H9 (cell line): Measurements from ENCODE around the gene SETBP1. TPM values are rescaled to one million over a fixed set of nuclear protein-coding genes. Genes with fewer than 3 reads are reported as not detected.

Experiments
- DNase-seq: peaks from one replicate; pipeline ENCODE4 v3.0.0-alpha.2; 2017
- H2AFZ ChIP-seq: one replicate; pipeline ENCODE4 v1.6.1; 2013; ENCODE audit warnings: mild to moderate bottlenecking, low read length, control low read depth, moderate library complexity
- H2AK5ac ChIP-seq: 2 replicates; pipeline ENCODE4 v1.6.1; 2013; ENCODE audit warnings: low read length, control low read depth, mixed read lengths; ENCODE audit not compliant: insufficient read length
- H2BK120ac ChIP-seq: one replicate; pipeline ENCODE4 v1.6.1; 2013; ENCODE audit warnings: low read depth, mild to moderate bottlenecking, low read length, control low read depth, inconsistent platforms; ENCODE audit not compliant: poor library complexity, severe bottlenecking
- H2BK12ac ChIP-seq: 2 replicates; pipeline ENCODE4 v1.6.1; 2013; ENCODE audit warnings: low read length, control low read depth, mixed read lengths, low read depth; ENCODE audit not compliant: insufficient read length
- H2BK15ac ChIP-seq: 2 replicates; pipeline ENCODE4 v1.6.1; 2013; ENCODE audit warnings: low read depth, low read length, control low read depth
- H2BK20ac ChIP-seq: one replicate; pipeline ENCODE4 v1.6.1; 2013; ENCODE audit warnings: low read depth, mild to moderate bottlenecking, low read length, control low read depth, inconsistent platforms; ENCODE audit not compliant: poor library complexity, severe bottlenecking
- H2BK5ac ChIP-seq: 2 replicates; pipeline ENCODE4 v1.6.1; 2013; ENCODE audit warnings: low read length, control low read depth, mixed read lengths; ENCODE audit not compliant: insufficient read length
- H3K14ac ChIP-seq: 2 replicates; pipeline ENCODE4 v1.6.1; 2013; ENCODE audit warnings: low read length, control low read depth; ENCODE audit not compliant: insufficient read depth
- H3K18ac ChIP-seq: 2 replicates; pipeline ENCODE4 v1.6.1; 2013; ENCODE audit warnings: low read depth, mild to moderate bottlenecking, mixed read lengths, low read length, control low read depth; ENCODE audit not compliant: insufficient read length
- H3K23ac ChIP-seq: 2 replicates; pipeline ENCODE4 v1.6.1; 2013; ENCODE audit warnings: low read length, control low read depth, mixed read lengths, low read depth; ENCODE audit not compliant: insufficient read length
- H3K23me2 ChIP-seq: 2 replicates; pipeline ENCODE4 v1.6.1; 2013; ENCODE audit warnings: low read depth, mild to moderate bottlenecking, mixed read lengths, low read length, control low read depth; ENCODE audit not compliant: insufficient read length, poor library complexity, severe bottlenecking
- H3K27ac ChIP-seq: 2 replicates; pipeline ENCODE4 v1.5.1; 2013; ENCODE audit warnings: low read length, control low read depth, mixed read lengths, low read depth; ENCODE audit not compliant: insufficient read length
- H3K27me3 ChIP-seq: 2 replicates; pipeline ENCODE4 v1.6.1; 2013; ENCODE audit warnings: low read length, control low read depth, inconsistent platforms; ENCODE audit not compliant: insufficient read depth
- H3K4ac ChIP-seq: 2 replicates; pipeline ENCODE4 v1.6.1; 2013; ENCODE audit warnings: low read depth, mild to moderate bottlenecking, control low read depth, inconsistent platforms, low read length, moderate library complexity
- H3K4me1 ChIP-seq: 2 replicates; pipeline ENCODE4 v1.6.1; 2013; ENCODE audit warnings: low read length, control low read depth, inconsistent platforms; ENCODE audit not compliant: insufficient read depth
- H3K4me2 ChIP-seq: 2 replicates; pipeline ENCODE4 v1.6.1; 2013; ENCODE audit warnings: low read length, control low read depth, mixed read lengths; ENCODE audit not compliant: insufficient read length, insufficient read depth
- H3K56ac ChIP-seq: 2 replicates; pipeline ENCODE4 v1.6.1; 2013; ENCODE audit warnings: low read depth, mild to moderate bottlenecking, mixed read lengths, low read length, control low read depth; ENCODE audit not compliant: insufficient read length
- H3K79me1 ChIP-seq: 2 replicates; pipeline ENCODE4 v1.6.1; 2013; ENCODE audit warnings: low read depth, mild to moderate bottlenecking, moderate library complexity, low read length, control low read depth, inconsistent platforms; ENCODE audit not compliant: insufficient read depth, poor library complexity, severe bottlenecking
- H3K79me2 ChIP-seq: 2 replicates; pipeline ENCODE4 v1.6.1; 2013; ENCODE audit warnings: low read length, control low read depth, inconsistent platforms; ENCODE audit not compliant: insufficient read depth
- H3K9ac ChIP-seq: 2 replicates; pipeline ENCODE4 v1.6.1; 2013; ENCODE audit warnings: low read length, control low read depth, mixed read lengths; ENCODE audit not compliant: insufficient read length; ENCODE audit errors: extremely low read depth
- H3K9me3 ChIP-seq: one replicate; pipeline ENCODE4 v1.6.1; 2013; ENCODE audit warnings: low read depth, low read length, inconsistent platforms; ENCODE audit not compliant: control insufficient read depth
- H3T11ph ChIP-seq: one replicate; pipeline ENCODE4 v1.6.1; 2013; ENCODE audit warnings: mild to moderate bottlenecking, low read length, control low read depth, inconsistent platforms
- H4K20me1 ChIP-seq: one replicate; pipeline ENCODE4 v1.6.1; 2013; ENCODE audit not compliant: control insufficient read depth, insufficient read length, insufficient read depth
- H4K5ac ChIP-seq: 2 replicates; pipeline ENCODE4 v1.6.1; 2013; ENCODE audit warnings: low read depth, mild to moderate bottlenecking, mixed read lengths, low read length, control low read depth; ENCODE audit not compliant: insufficient read length
- H4K8ac ChIP-seq: replicated peaks from 2 replicates; pipeline ENCODE4 v1.6.1; 2013; ENCODE audit warnings: low read length, control low read depth, mixed read lengths, low read depth; ENCODE audit not compliant: insufficient read length
- H4K91ac ChIP-seq: 2 replicates; pipeline ENCODE4 v1.6.1; 2013; ENCODE audit warnings: low read depth, mild to moderate bottlenecking, moderate library complexity, mixed read lengths, low read length, control low read depth; ENCODE audit not compliant: insufficient read length
- H3K27ac Mint-ChIP-seq, 3 experiments: 2 replicates in 2 of 3; 3 replicates in 1 of 3; pipeline ENCODE4 v1.8.0; 2020 to 2021; ENCODE audit warnings: mixed read lengths in 3 of 3, mild to moderate bottlenecking in 1 of 3, moderate library complexity in 1 of 3
- H3K27me3 Mint-ChIP-seq: 2 replicates; pipeline ENCODE4 v1.8.0; 2021; ENCODE audit warnings: low read depth, mild to moderate bottlenecking, moderate library complexity, mixed read lengths
- H3K36me3 Mint-ChIP-seq, 3 experiments: 2 replicates in 2 of 3; 3 replicates in 1 of 3; pipeline ENCODE4 v1.8.0; 2020 to 2021; ENCODE audit warnings: low read depth in 3 of 3, mixed read lengths in 3 of 3; ENCODE audit not compliant: insufficient read depth in 1 of 3
- H3K4me1 Mint-ChIP-seq, 2 experiments: 2 replicates each; pipeline ENCODE4 v1.8.0; 2020; ENCODE audit warnings: mixed read lengths in 2 of 2
- H3K4me3 Mint-ChIP-seq, 2 experiments: 2 replicates in 1 of 2; 3 replicates in 1 of 2; pipeline ENCODE4 v1.8.0; 2020 to 2021; ENCODE audit warnings: mild to moderate bottlenecking in 2 of 2, mixed read lengths in 2 of 2, moderate library complexity in 1 of 2
- H3K9me3 Mint-ChIP-seq, 2 experiments: 2 replicates in 1 of 2; 3 replicates in 1 of 2; pipeline ENCODE4 v1.8.0; 2020; ENCODE audit warnings: mild to moderate bottlenecking in 2 of 2, mixed read lengths in 2 of 2, moderate library complexity in 1 of 2
- WGBS: extraction: QIAGEN DNeasy Blood & Tissue Kit; methylation state at CpG from one replicate; pipeline ENCODE4 v1.1.7; 2013; ENCODE audit warnings: missing lambda C conversion rate, low lambda C conversion rate, mixed read lengths; ENCODE audit not compliant: insufficient read length; ENCODE audit errors: extremely low coverage; 5-methylcytosine and 5-hydroxymethylcytosine counted together
- total RNA-seq: library from RNA; stranded (reverse); gene quantifications from 2 replicates; pipeline ENCODE4 v1.2.1, GENCODE V29; 2021
- TF ChIP-seq, protein P1 (sequence below): fragments of 200-600 bp; sonication (generic); conservative IDR thresholded peaks from 3 replicates; pipeline ENCODE4 v1.8.0; 2021; ENCODE audit warnings: antibody characterized with exemption, mild to moderate bottlenecking

Gene SETBP1
- total RNA-seq, 1 experiment from 2014 or later, result 4.6 TPM

DNA sequence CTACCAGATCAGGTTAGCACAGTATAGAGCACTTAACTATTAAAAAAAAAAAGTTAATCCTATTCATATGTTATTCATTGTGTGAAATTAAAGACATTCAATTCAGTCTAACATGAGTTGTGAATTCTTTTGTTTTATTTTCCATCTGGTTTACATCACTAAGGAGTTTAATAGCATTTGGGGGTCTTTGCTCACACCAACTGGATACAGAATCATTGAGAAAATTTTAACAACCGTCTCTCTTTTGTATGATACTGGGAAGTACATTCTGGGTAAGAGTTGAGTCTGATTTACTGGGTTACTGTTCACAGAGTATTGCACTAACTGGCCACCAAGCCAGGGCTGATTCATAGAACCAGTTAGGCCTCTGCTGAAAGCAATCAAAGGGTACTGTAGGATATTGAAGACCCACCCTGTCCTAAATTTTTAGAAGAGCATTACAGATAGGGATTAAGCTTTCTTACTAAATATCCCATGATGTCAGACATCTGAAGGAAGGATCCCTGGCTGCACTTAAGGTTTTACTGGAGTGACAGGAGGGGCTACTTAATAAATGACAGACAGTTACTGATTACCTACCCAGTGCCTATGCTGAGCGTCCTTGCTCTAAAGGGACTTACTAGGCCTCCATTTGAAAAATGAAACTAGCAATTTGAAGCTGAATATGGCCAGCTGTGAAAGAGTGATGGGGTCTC, 387.9 kb downstream of the SETBP1 start:
- no peak overlapping the region for H3K27ac ChIP-seq
- no peak overlapping the region for H3K9ac ChIP-seq
- no peaks in the 10 kb centered on the region for H3K79me1 ChIP-seq
- no peak overlapping the region for H3K4ac ChIP-seq
- H2BK15ac ChIP-seq, result no peak overlapping the region
- no peaks in the 10 kb centered on the region for H4K20me1 ChIP-seq
- H4K8ac ChIP-seq, result no peak overlapping the region
- H3T11ph ChIP-seq, result no peak overlapping the region
- no peak overlapping the region for H3K18ac ChIP-seq
- DNase-seq, result no peak
- H3K9me3 ChIP-seq, result no peaks in the 10 kb centered on the region
- H2BK12ac ChIP-seq, result no peak overlapping the region
- no peak overlapping the region for H3K14ac ChIP-seq
- no peak overlapping the region for H2AFZ ChIP-seq
- Mint-ChIP-seq H3K27ac (no peak overlapping the region), H3K9me3 (no peaks in the 10 kb centered on the region), H3K27me3 (no peaks in the 10 kb centered on the region; the same call in 1 of the 2 replicates), H3K4me3 (no peak overlapping the region), H3K4me1 (no peaks in the 10 kb centered on the region), H3K36me3 (peaks cover 0 to 5% (median 3%) of the 10 kb centered on the region in 3 experiments; a peak in 2 of 7 replicates)
- no peak overlapping the region for H2BK120ac ChIP-seq
- no peak overlapping the region for H3K56ac ChIP-seq
- no peak overlapping the region for H3K4me2 ChIP-seq
- H2AK5ac ChIP-seq, result no peak overlapping the region
- H3K23ac ChIP-seq, result no peak overlapping the region
- H3K4me1 ChIP-seq, result no peaks in the 10 kb centered on the region
- H2BK5ac ChIP-seq, result no peak overlapping the region
- no CpG with 5 or more reads among the region's 2 CpGs for WGBS
- TF ChIP-seq, protein P1, sequence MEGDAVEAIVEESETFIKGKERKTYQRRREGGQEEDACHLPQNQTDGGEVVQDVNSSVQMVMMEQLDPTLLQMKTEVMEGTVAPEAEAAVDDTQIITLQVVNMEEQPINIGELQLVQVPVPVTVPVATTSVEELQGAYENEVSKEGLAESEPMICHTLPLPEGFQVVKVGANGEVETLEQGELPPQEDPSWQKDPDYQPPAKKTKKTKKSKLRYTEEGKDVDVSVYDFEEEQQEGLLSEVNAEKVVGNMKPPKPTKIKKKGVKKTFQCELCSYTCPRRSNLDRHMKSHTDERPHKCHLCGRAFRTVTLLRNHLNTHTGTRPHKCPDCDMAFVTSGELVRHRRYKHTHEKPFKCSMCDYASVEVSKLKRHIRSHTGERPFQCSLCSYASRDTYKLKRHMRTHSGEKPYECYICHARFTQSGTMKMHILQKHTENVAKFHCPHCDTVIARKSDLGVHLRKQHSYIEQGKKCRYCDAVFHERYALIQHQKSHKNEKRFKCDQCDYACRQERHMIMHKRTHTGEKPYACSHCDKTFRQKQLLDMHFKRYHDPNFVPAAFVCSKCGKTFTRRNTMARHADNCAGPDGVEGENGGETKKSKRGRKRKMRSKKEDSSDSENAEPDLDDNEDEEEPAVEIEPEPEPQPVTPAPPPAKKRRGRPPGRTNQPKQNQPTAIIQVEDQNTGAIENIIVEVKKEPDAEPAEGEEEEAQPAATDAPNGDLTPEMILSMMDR, result no peak
- no peak overlapping the region for H2BK20ac ChIP-seq
- H4K91ac ChIP-seq, result no peak overlapping the region
- no peaks in the 10 kb centered on the region for H3K79me2 ChIP-seq
- no peak overlapping the region for H4K5ac ChIP-seq
- H3K27me3 ChIP-seq, result no peaks in the 10 kb centered on the region
- no peaks in the 10 kb centered on the region for H3K23me2 ChIP-seq
